Activated CD4-positive, alpha-beta memory T cell treated with anti-CD3 and anti-CD28 coated beads for 36 hours (primary cell): Measurements from ENCODE around the gene CRYGB. TPM values are rescaled to one million over a fixed set of nuclear protein-coding genes. Genes with fewer than 3 reads are reported as not detected.
"Not testable (repeated sequence)": the region's sequence is repeated elsewhere in the genome, so short reads cannot be mapped to it uniquely, and the experiment has no call there.

Experiments used
- CTCF ChIA-PET: fragments of 350-600 bp; sonication (Branson Sonifier 250); formaldehyde crosslinking; loops from one replicate; lab custom pipeline; 2021; ENCODE audit warnings: antibody characterized with exemption, inconsistent platforms; lab: Charles Lee
- POLR2A ChIA-PET: fragments of 350-600 bp; sonication (Branson Sonifier 250); formaldehyde crosslinking; loops from one replicate; lab custom pipeline; 2021; ENCODE audit warnings: antibody characterized with exemption; lab: Charles Lee
- DNase-seq: peaks from one replicate; pipeline ENCODE4 v3.0.0-alpha.2; 2020
- H3K27ac Mint-ChIP-seq: one replicate; pipeline ENCODE4 v1.8.0; 2021; ENCODE audit warnings: mixed read lengths
- H3K27me3 Mint-ChIP-seq: one replicate; pipeline ENCODE4 v1.8.0; 2021; ENCODE audit warnings: mixed read lengths
- H3K36me3 Mint-ChIP-seq: one replicate; pipeline ENCODE4 v1.8.0; 2021; ENCODE audit warnings: mixed read lengths
- H3K4me1 Mint-ChIP-seq: one replicate; pipeline ENCODE4 v1.8.0; 2021; ENCODE audit warnings: low read depth, mixed read lengths
- H3K4me3 Mint-ChIP-seq: one replicate; pipeline ENCODE4 v1.8.0; 2021; ENCODE audit warnings: mild to moderate bottlenecking, mixed read lengths
- H3K9me3 Mint-ChIP-seq: one replicate; pipeline ENCODE4 v1.8.0; 2021; ENCODE audit warnings: mixed read lengths
- intact Hi-C: fragments of 100-400 bp; cut with micrococcal nuclease; formaldehyde crosslinking; loops from one replicate; pipeline ENCODE4 v1.15.1; 2023
- total RNA-seq, 2 experiments: library from RNA; stranded (reverse); gene quantifications; one replicate each; pipeline ENCODE4 v1.2.3, GENCODE V29; 2021

CRYGB gene
- total RNA-seq, 2 experiments from 2014 or later: not detected

DNA sequence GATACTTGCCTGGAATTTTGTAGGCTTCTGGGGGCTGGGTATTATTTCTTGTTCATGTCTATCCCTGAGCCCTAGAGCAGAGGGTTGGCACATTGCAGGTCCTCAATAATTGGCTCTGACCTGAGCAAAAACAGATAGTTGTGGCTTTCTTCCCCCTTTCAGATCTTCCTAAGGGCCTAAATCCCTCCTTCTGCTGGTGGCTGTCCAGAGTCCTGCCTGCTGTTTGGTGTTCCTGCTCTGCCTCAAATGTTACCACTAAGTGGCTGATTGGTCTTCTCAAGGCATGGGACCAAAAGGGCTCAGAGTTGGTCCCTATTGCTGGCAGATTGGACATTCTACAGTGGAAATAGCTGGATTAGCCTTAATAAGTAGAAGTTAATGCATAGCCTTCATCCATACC is 1.1 kb upstream of the CRYGB start:
- ChIA-PET POLR2A (no interaction called here), CTCF (no interaction called here)
- no peak overlapping the region for H3K4me3 Mint-ChIP-seq
- no peaks in the 10 kb centered on the region for H3K4me1 Mint-ChIP-seq
- no peak for DNase-seq
- no peaks in the 10 kb centered on the region for H3K36me3 Mint-ChIP-seq
- peaks cover 5% of the 10 kb centered on the region for H3K27me3 Mint-ChIP-seq
- no peak overlapping the region for H3K27ac Mint-ChIP-seq
- intact Hi-C loops: no loop called here
- H3K9me3 Mint-ChIP-seq: peaks cover 11% of the 10 kb centered on the region

DNA sequence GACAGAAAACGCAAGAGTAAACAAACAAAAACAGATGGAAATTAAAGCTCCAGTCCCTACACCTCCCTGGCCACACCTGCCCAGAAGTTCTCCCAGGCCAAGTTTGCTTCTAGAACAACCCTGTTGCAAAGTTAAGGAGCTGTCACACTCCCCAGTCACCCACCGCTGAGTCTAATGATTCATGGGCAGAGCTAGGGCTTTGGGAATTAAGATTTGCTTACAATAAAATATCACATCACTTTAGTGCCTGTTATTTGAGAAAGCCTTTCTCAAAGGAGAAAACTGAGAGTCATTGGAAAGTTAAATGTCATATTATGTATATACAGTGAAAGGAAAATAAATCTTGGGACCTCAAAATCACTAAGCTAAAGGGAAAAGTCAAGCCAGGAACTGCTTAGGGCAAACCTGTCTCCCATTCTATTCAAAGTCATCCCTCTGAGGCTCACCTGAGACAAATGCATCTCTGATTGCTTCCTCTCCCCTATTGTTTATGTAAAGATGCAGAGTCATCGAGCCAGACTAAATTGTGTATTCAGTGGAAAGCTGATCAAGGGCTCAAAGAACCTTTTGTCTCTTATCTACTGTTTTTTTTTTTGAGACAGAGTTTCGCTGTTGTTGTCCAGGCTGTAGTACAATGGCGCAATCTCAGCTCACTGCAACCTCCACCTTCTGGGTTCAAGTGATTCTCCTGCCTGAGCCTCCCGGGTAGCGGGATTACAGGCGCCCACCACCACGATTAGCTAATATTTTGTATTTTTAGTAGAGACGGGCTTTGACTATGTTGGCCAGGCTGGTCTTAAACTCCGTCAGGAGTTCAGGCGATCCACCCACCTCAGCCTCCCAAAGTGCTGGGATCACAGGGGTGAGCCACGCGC is 2.8 kb downstream of the CRYGB start:
- no peak for DNase-seq
- Mint-ChIP-seq H3K4me3 (no peak overlapping the region), H3K27ac (no peak overlapping the region), H3K36me3 (no peaks in the 10 kb centered on the region), H3K27me3 (no peaks in the 10 kb centered on the region), H3K9me3 (peaks cover 2% of the 10 kb centered on the region), H3K4me1 (no peaks in the 10 kb centered on the region)
- CTCF ChIA-PET: no interaction called here
- intact Hi-C loops: no loop called here
- POLR2A ChIA-PET: no interaction called here

DNA sequence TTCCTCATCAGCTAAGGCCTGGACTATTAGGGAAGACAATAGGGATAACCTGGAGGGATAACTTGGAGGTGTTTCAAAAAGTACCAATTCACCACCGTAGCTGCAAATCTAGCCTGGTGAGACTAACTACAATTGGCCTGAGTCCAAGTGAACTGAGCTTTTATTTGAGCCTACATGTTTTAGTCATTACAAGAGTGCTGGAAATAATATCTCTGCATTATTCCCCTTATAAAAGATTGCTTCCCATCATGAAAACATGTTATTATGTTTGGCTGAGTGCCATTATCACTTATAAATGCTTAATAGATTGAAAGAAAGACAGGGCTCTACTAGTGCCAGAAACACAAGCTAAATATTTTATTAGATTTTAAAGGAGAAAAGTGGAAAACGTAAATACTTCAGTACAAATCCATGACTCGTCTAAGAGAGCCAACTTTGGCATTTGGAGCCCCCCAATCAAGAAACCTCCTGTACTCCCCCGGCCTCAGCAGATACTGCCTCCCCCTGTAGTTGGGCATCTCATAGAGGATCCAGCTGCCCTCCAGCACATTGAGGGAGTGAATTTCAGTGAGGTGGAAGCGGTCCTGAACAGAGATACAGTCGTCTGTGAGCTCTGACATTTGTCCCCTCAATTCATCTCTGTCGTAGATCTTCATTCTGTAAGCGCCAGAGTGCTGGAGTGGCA is 3.6 kb downstream of the CRYGB start:
- H3K4me3 Mint-ChIP-seq: no peak overlapping the region
- CTCF ChIA-PET: interaction anchor here (0.6 kb wide), 1 partner anchor 32 kb away, joined by 6 read pairs; no protein-coding TSS in a partner anchor

DNA sequence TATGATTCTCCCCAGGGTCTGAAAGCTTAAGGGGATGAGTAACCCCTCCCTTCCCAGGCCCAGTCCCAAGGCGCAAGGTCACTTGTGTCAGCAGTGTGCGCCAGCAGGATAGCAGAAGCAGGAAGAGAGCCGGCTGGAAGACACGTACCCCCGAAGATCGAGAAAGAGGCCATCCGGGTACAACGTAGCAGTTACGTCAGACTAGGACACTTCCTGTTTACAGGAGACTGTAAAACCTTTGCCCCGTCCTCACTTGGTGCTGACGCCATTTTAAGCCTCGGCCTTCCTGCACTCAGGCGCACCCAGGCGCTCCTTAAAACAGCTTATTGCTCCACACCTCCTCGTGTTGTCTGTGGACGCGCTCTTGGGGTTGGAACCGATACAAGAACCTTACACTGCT is 6.5 kb downstream of the CRYGB start:
- H3K36me3 Mint-ChIP-seq: no peaks in the 10 kb centered on the region
- intact Hi-C loops: no loop called here
- H3K9me3 Mint-ChIP-seq: peaks cover 2% of the 10 kb centered on the region
- no peak overlapping the region for H3K27ac Mint-ChIP-seq
- DNase-seq: no peak
- no peaks in the 10 kb centered on the region for H3K27me3 Mint-ChIP-seq
- no peak overlapping the region for H3K4me3 Mint-ChIP-seq
- H3K4me1 Mint-ChIP-seq: peaks cover 5% of the 10 kb centered on the region
- ChIA-PET CTCF (interaction anchor here (0.6 kb wide), 1 partner anchor 1544 kb away, joined by 3 read pairs; no protein-coding TSS in a partner anchor), POLR2A (no interaction called here)

More for the DNA sequence above, 3.6 kb downstream of the CRYGB start:
- Mint-ChIP-seq H3K27ac (no peak overlapping the region), H3K4me1 (no peaks in the 10 kb centered on the region), H3K36me3 (no peaks in the 10 kb centered on the region), H3K27me3 (no peaks in the 10 kb centered on the region), H3K9me3 (peaks cover 2% of the 10 kb centered on the region)
- POLR2A ChIA-PET: no interaction called here
- no peak for DNase-seq
- intact Hi-C loops: no loop called here

DNA sequence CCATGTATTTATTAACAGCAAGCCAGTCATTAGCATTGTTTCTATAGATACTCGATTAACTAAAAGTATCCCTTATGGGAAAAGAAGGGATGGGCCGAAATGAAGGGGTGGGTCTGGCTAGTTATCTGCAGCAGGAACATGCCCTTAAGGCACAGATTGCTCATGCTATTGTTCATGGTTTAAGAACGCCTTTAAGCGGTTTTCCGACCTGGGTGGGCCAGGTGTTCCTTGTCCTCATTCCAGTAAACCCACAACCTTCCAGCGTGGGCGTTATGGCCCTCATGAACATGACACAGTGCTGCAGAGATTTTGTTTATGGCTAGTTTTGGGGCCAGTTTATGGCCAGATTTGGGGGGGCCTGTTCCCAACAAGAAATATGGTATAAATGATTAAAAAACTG is 7.6 kb downstream of the CRYGB start:
- H3K27me3 Mint-ChIP-seq, DNase-seq, intact Hi-C loops, POLR2A ChIA-PET, CTCF ChIA-PET, H3K4me1 Mint-ChIP-seq, H3K27ac Mint-ChIP-seq, H3K9me3 Mint-ChIP-seq, H3K4me3 Mint-ChIP-seq, H3K36me3 Mint-ChIP-seq: not testable (repeated sequence)

DNA sequence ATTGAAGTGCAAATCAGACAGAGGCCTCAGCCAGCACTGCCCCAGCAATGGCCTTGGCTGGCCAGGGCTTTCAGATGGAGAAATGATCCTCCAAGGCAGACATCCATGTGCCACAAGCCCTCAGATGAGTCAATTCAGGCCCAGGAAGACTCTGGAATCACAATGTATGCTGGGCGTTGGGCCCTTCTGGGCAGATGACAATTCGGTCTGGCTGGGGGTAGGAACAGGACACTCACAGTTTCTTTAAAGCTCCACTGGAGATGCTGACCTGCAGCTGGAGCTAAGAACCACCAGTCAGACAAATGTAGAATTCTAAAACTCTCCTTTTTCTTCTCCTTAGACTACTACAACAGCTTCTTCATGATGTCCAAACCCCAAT is 9.3 kb downstream of the CRYGB start:
- DNase-seq: no peak
- no peaks in the 10 kb centered on the region for H3K36me3 Mint-ChIP-seq
- ChIA-PET POLR2A (no interaction called here), CTCF (no interaction called here)
- H3K4me3 Mint-ChIP-seq: no peak overlapping the region
- peaks cover 2% of the 10 kb centered on the region for H3K9me3 Mint-ChIP-seq
- H3K27ac Mint-ChIP-seq: no peak overlapping the region
- peaks cover 5% of the 10 kb centered on the region for H3K4me1 Mint-ChIP-seq
- peaks cover 2% of the 10 kb centered on the region for H3K27me3 Mint-ChIP-seq
- intact Hi-C loops: no loop called here

DNA sequence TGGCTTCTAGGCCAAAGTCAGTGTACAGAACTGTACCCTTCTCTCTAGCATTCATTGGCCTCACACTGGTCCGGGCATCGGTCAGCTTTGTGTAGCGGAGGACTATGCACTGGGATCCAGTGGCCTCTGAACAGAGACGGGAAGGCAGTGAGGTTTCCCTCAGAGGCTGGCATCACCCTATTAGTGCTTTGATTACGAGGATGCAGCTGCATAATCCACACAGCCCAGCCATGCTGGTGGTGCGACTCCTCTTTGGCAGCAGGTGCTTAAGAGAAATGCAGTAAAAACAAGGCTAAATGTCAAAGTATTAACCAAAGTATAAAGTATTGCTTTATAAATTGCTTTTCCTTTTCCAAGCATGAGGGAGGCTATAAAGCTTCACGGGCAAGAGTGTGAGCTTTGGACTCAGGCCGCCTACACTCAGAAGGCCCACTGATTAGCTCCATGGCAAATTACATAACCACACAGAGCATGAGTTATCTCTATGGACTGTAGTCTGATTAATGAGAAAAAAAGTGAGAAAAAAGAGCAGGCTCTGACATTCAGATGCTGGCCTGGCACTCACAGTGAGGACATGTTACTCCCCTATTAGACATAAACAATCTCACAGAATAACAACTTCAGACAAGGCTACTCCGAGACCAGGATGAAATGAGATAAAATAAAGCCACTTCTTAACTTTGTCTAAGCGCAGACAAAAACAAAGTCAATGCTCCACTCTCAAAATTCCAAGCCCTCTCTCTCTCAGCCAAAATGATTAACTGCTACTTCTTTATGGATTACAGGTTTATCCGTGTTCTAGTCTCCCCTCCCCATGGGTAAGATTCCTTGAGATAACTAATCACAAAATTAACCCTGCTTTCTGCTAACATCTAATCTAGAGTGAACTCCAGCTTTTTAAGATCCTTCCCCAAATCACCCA is 9.9 kb downstream of the CRYGB start:
- no peak for DNase-seq
- Mint-ChIP-seq H3K27me3 (peaks cover 2% of the 10 kb centered on the region), H3K27ac (no peak overlapping the region), H3K9me3 (peaks cover 2% of the 10 kb centered on the region), H3K4me3 (no peak overlapping the region), H3K4me1 (peaks cover 5% of the 10 kb centered on the region), H3K36me3 (no peaks in the 10 kb centered on the region)
- POLR2A ChIA-PET: no interaction called here
- CTCF ChIA-PET: no interaction called here
- intact Hi-C loops: no loop called here

DNA sequence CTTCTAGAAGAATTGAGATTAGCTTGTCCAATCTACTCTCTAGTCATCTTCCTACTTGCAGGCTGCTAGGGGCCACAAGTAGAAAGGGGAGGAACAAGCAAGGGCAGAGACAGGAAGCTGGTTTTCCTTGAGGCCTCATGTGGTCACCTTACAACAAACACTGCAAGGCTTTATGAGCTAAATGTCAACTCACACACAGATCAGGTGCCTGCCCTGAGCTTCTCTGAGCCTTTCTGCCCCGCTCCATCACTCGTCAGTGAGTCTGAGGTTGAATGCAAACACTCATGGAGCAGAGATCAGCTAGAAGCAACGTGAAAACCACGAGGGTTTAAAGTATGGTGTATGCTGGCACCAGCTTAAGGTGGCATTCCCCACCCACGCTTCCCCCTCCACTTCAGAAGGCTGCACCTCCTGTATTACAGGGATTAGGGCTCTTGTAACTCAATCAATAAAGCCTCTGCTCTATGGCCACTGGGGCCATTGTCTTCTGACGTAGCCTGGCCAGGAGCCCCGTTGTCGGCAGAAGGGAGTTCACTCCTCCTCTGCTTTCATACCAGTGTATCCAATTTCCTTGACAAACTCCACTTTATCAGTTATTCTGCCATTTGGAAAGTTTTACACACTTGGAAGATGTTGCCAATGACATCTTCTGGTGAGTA is 10.9 kb downstream of the CRYGB start:
- H3K27me3 Mint-ChIP-seq: peaks cover 2% of the 10 kb centered on the region
- intact Hi-C loops: no loop called here
- peaks cover 5% of the 10 kb centered on the region for H3K4me1 Mint-ChIP-seq
- H3K4me3 Mint-ChIP-seq: no peak overlapping the region
- H3K27ac Mint-ChIP-seq: no peak overlapping the region
- H3K36me3 Mint-ChIP-seq: no peaks in the 10 kb centered on the region
- ChIA-PET POLR2A (no interaction called here), CTCF (no interaction called here)
- DNase-seq: peak; percentile 16
- peaks cover 2% of the 10 kb centered on the region for H3K9me3 Mint-ChIP-seq

DNA sequence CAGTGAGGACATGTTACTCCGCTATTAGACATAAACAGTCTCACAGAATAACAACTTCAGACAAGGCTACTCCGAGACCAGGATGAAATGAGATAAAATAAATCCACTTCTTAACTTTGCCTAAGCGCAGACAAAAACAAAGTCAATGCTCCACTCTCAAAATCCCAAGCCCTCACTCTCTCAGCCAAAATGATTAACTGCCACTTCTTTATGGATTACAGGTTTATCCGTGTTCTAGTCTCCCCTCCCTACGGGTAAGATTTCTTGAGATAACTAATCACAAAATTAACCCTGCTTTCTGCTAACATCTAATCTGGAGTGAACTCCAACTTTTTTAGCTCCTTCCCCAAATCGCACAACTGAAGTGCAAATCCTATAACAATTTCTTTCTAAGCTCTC is 15.2 kb downstream of the CRYGB start:
- intact Hi-C loops: no loop called here
- Mint-ChIP-seq H3K27me3 (peaks cover 7% of the 10 kb centered on the region), H3K4me1 (peaks cover 5% of the 10 kb centered on the region), H3K36me3 (no peaks in the 10 kb centered on the region), H3K9me3 (no peaks in the 10 kb centered on the region), H3K4me3 (no peak overlapping the region), H3K27ac (no peak overlapping the region)
- DNase-seq: no peak
- ChIA-PET POLR2A (no interaction called here), CTCF (no interaction called here)

DNA sequence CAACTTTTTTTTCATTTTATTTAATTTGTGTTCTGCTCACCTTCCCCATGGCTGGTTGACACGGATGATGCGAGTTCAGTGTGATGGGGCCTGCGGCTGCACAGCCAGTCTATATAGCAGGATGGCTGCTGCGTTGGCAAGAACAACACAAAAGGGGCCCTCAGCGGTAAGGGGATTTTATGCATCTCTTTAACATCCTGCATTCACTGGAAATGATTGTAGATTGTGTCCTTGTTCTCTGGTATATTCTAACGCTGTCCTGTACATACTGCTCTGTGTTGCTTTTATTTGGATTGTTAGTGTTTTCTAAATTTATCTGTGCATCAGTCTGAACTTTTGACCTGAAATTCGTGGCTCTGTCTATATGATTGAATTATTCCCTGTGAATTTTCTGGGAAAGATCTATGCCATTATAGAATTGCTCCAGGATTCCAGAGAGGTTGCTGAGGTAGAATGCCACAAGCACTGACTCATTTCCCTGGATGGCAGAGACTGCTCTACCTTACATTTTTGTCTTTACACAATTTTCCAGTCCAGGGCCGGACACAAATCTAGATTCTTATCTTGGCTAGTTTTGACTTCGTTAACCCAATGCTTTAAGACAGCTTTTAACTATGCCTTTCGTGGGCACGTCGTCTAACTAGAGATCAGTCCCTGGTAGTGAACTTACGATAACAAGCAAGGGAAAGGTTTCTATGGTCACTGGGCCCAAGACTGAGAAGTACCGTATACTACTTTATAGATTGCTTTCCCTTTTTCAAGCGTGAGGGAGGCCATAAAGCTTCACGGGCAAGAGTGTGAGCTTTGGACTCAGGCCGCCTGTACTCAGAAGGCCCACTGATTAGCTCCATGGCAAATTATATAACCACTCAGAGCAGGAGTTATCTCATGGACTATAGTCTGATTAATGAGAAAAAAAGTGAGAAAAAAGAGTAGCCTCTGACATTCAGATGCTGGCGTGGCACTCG is 15.9 kb downstream of the CRYGB start, which contains the start of gene CRYGC:
Gene CRYGC, minus strand, starts transcription at position 85 of the 968 bp plus-strand sequence. Its CDS starts 36 bp downstream, at position 49.
- POLR2A ChIA-PET: no interaction called here

DNA sequence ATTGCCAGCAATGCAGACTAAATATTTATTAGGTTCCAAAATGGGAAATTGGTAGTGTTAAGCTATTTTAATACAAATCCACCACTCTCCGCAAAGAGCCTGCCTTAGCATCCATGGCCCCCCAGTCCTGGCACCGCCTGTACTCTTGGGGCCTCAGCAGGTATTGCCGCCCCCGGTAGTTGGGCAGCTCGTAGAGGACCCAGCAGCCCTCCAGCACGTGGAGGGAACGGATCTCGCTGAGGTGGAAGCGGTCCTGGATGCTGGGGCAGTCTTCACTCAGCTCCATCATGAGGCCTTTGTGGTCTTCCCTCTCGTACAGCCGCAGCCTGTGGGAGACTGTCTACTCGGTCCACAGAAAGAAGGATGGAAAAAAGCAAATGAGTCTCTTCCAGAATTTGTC is 17.8 kb downstream of the CRYGB start:
- Mint-ChIP-seq H3K9me3 (no peaks in the 10 kb centered on the region), H3K4me1 (peaks cover 6% of the 10 kb centered on the region), H3K27ac (no peak overlapping the region), H3K4me3 (no peak overlapping the region), H3K36me3 (no peaks in the 10 kb centered on the region), H3K27me3 (peaks cover 23% of the 10 kb centered on the region)
- intact Hi-C loops: no loop called here
- POLR2A ChIA-PET: no interaction called here
- no peak for DNase-seq
- CTCF ChIA-PET: no interaction called here

More for the DNA sequence above, 15.9 kb downstream of the CRYGB start, which contains the start of gene CRYGC:
- H3K36me3 Mint-ChIP-seq: no peaks in the 10 kb centered on the region
- H3K4me3 Mint-ChIP-seq: no peak within 1 kb of the TSS
- DNase-seq: no peak
- peaks cover 13% of the 10 kb centered on the region for H3K27me3 Mint-ChIP-seq
- intact Hi-C loops: no loop called here
- no peaks in the 10 kb centered on the region for H3K9me3 Mint-ChIP-seq
- CTCF ChIA-PET: no interaction called here
- peaks cover 2% of the 10 kb centered on the region for H3K4me1 Mint-ChIP-seq
- H3K27ac Mint-ChIP-seq: no peak within 1 kb of the TSS
